Dedifferentiated amniotic fluid mesenchymal stem cell (primary cell): Measurements from ENCODE around the gene PIWIL1.

ENCODE experiments used
- DNase-seq: peaks from one replicate; pipeline ENCODE4 v3.0.0-alpha.2; 2016; ENCODE audit errors: extremely low spot score

Gene PIWIL1

GRCh38 chr12:130336723-130337487, 782 bp upstream of the PIWIL1 start:
- DNase-seq = no peak

DNA sequence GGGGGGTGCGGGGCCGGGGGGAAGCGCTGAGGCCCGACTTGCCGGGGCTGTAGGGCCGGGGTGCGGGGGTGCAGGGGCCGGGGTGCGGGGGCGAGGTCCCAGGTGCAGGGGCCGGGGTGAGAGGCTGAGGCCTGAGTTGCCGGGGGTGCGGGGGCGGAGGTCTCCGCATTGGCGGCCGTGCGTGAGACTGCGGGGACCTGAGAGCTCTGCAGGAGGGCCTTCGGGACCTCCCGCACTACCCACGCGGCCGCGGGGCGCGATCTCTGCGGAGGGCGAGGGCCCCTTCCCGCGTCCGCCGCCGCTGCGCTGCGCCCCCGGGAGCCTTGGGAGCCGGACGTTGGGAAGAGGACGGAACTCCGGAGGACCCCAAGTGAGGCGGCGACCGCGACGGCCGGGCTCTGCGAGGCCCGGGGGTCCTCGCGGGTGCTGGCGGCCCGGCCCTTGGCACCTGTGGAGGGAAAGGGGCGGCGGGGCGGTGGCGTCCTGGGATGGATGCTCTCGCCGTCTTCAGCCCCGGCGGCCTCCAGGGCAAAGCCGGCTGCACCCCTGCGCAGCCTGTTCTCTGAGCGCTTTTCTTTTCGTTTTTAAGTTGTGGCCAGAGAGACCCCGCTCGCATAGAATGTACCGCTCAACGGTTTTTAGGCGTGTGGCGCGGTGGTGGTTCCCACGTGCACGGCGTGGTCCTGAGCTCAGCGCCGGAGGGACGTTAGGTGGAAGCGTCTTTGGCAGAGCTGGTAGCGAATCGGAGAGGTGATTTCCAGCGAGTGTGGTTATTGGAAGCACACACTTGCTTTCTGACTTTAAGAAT, 1.3 kb downstream of the PIWIL1 start:
- no peak for DNase-seq

- DNase-seq = no peak
Observed at GRCh38 chr12:130339951-130340350, 2.3 kb downstream of the PIWIL1 start.

DNA sequence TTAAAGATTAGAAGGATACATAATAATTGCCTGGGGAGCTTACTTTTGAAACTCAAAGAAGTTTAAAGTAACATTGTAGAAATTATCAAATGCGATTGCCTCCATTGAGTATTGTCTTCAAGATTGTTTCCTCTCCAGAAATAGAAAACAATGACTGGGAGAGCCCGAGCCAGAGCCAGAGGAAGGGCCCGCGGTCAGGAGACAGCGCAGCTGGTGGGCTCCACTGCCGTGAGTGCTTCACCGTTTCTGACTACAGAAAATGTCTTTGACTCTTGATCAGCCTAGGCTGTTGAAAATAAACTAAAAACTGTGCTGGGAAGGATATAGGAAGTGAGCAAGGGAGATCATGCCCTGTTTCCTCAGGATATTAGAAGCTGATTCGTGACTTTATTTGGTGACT, 4.8 kb downstream of the PIWIL1 start:
- DNase-seq = no peak

DNA sequence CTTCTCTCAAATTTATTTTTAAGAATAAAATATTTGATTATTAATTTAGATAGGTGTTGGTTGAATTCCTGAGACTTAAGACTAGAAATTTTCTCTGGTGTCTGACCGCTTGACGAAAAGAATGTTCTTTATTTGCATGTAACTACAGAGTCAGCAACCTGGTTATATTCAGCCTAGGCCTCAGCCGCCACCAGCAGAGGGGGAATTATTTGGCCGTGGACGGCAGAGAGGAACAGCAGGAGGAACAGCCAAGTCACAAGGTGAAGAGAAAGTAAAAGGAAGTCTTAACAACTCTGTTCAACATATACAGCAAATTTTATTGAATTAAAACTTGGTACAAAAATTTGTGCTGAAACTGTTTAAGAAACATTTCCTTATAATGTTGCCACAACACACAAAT, 5.2 kb downstream of the PIWIL1 start:
- no peak for DNase-seq

DNA sequence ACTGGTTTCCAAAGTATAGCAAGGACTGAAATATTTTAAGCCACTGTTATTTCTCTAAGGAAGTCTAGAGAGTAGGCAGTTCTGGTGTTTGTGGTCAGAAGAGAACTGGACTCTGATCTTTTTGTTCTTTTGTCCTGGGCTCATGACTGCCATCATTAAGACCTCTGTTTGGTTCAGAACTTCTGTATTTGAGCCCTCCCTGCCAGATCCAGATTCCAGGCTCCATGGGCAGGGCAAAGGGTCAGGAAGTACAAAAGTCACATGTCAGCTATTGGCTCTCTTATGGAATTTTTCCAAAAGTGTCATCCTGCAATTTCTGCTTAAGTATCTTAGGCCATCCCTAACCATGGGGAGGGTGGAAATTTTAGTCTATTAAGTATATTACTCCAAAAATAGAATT, 6.8 kb downstream of the PIWIL1 start:
- DNase-seq = no peak

GRCh38 chr12:130345292-130345691, 7.6 kb downstream of the PIWIL1 start:
- DNase-seq = no peak

GRCh38 chr12:130347588-130347987, 9.9 kb downstream of the PIWIL1 start:
- DNase-seq = no peak

DNA sequence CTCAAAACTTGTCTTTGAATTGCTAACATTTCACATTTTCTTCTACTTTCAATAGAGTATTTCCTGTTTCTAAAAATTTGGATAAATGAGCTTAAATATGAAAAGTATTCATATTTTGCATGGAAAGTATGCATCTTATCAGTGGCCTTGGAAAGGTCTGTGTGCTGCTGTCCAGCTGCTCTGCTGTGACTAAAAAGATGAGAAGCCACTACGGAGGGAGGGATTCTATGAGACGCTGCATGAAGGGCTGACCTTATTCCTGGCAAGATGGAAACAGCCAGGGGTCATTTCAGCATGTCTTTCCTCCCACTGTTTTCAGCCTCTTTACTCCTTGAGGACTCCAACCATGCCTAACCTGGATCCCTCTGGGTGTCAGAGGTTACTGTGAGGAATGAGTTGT, 13.0 kb downstream of the PIWIL1 start:
- no peak for DNase-seq

DNA sequence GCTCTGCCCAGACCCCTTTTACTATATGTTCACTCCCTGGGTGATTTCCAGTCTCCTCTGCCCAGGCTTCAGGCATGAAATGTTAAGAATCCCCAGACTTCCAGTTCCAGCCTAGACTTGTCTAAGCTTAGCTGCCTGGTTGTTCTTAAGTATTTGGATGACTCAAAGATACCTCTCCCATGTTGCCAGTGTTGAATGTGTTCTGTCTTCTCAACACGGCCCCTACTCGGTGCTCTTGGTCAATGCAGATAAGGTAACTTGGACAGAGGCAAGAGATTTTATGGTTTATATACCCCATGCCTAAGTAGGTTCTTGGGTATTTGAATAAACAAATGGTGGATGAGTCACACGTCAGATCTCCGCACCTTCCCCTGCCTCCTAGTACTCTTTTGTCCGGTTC, 13.6 kb downstream of the PIWIL1 start:
- DNase-seq = no peak

- no peak for DNase-seq
Observed at GRCh38 chr12:130353081-130353480, 15.4 kb downstream of the PIWIL1 start.

DNA sequence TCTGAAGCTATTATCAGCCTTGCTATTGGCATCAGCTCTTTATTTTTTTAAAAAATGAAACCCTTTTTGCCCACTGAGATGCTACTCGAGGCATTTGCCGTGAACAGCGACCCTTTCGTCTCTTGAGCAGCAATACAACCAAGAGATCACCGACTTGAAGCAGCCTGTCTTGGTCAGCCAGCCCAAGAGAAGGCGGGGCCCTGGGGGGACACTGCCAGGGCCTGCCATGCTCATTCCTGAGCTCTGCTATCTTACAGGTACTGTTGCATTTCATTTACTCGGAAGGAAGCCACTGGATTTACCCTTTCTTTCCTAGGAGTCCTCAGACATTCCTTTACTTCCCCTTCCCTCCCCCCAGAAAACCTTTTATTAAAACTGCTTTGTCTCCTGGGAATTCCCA, 16.7 kb downstream of the PIWIL1 start:
- no peak for DNase-seq

DNA sequence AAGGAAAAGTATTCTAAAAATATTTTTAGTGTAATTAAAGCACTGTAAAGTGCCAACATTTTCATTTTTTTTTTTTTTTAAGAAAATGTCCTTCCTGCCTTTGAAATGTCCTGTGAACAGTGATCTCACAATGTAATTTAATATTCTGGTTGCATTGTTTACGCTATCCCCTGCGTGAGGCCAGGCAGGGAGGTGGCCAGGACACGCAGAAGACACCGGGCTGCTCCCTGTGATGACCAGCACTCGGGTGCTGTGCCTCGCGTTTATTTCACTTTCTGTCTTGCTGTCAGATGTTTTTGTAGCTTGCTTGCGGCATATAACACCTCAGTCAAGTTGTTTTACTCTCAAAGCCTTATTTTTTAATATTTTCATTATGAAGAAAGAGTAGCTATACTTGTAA, 18.5 kb downstream of the PIWIL1 start:
- no peak for DNase-seq

DNA sequence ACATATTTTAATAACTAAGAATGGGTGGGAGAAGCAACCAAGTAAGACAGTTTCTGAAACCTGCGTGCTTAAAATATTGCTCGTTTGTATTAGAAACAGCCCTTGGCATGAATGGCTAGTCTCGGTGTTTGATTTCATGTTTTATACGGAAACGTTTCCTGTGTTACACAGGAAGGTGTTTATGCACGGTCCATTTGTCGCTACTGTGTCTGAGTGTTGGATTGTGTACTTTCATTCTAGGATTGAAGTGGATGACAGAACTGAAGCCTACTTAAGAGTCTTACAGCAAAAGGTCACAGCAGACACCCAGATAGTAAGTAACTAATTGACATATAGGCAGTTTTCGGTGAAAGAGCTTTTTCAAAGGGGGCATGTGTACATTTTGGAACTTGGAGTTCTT, 19.6 kb downstream of the PIWIL1 start:
- DNase-seq = no peak

DNA sequence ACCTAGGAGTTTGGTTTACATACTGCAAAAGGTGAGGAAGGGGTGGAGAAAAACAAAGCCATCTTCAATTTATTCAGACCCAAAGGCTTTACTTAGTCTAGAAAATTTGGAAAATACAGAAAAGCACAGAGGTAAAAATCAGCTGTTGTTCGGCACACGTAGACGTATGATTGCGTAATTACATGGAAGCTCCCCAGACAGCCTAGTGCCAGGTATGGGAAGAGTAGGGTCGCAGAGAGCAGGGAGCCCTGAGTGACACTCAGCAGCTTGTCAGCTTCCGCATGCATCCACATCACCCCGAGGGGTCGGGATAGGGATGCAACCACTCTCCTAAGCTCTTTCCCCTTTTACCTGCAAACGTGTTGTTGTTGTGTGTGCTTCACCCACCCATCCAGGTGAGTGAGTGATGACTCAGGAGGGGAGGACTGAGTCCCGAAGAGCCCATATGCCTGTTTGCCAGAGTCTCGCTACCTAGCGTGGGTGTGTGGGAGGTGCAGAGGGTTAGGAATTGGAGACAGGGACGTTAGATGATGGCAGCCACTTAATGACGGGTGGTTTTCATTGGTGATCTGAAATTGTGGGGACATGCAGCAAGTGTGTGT, 20.1 kb downstream of the PIWIL1 start:
- DNase-seq = no peak

DNA sequence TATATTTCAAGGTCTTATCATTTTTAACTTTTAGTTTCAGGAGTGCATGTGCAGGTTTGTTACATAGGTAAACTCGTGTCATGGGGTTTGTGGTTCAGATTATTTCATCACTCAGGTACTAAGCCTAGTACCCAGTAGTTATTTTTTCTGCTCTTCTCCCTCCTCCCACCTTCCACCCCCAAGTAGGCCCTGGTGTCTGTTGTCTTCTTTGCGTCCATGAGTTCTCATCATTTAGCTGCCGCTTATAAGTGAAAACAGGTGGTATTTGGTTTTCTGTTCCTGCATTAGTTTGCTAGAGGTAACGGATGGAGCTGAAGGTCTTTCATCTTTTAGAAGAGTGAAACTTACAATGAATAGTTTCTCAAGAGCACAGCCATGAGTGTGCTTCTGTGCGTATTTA, 24.4 kb downstream of the PIWIL1 start:
- no peak for DNase-seq

DNA sequence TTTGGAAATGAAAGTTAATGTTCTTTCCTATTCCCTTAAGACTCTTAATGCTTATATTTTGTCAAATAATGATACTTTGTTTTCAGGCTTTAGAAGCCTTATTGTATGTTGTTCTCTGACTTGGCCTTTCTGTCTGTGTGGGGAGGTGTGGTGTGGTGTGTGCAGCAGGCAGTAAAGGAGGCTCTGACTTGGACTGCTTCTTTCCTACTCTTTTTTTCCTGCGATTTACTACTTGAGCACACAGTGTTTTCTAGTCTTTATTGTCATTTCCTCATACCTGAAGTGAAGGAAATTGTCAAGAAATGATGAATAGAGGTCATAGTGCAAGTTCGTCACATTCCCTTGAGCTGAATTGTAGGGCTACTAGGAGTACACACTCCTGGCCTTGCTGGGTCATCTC, 26.9 kb downstream of the PIWIL1 start:
- no peak for DNase-seq

DNA sequence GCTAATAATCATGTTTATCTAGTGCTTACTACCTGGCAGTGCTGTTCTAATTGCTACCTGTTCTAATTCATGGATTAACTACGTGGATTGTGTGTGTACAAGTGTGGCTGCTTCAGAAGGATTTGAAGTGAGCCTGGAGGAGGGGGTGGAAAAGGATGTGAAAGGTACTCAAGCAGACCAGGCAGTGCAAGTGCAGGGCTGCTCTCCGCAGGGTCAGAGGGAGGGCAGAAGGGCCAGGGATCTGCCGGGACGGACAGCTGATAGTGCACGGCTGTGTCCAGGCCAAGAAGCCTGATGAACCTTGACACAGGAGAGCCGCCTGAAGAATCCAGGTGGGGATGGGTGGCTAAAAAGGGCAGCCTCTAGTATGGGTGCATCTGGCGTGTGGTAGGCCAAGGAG, 28.5 kb downstream of the PIWIL1 start:
- no peak for DNase-seq

GRCh38 chr12:130367003-130367402, 29.3 kb downstream of the PIWIL1 start:
- DNase-seq = no peak

DNA sequence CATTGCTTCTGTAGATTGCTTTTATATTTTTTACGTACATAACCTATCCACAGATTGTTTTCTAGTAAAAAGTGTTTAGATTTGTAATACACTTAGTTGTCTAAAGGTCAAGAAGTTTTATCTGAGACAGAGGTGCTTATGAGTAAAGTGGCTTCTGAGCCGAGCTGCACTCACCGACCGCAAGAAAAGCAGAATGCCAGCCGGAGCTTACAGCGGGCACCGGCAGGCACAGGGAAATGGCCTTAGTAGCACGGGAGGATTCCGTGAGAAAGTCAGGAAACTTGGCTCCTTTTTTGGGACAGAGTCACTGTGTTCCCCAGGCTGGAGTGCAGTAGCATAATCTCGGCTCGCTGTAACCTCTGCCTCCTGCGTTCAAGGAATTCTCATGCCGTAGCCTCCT, 29.8 kb downstream of the PIWIL1 start:
- no peak for DNase-seq

DNA sequence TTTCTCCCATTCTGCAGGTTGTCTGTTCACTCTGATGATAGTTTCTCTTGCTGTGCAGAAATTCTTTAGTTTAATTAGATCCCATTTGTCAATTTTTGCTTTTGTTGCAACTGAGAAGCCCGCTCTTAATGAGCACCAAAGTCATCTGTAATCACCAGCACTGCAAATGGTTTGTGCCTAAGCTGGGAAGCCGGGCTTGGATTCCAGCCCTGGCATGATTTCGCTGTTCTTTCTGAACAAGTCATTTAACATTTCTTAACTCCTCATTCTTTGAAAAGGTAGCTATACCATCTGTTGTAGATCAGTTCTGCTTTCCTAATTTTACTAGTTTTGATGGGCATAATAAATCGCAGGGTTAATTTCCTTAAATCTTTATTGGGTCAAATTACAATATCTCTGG, 32.1 kb downstream of the PIWIL1 start:
- DNase-seq = no peak

GRCh38 chr12:130371296-130371695, 33.6 kb downstream of the PIWIL1 start:
- no peak for DNase-seq

DNA sequence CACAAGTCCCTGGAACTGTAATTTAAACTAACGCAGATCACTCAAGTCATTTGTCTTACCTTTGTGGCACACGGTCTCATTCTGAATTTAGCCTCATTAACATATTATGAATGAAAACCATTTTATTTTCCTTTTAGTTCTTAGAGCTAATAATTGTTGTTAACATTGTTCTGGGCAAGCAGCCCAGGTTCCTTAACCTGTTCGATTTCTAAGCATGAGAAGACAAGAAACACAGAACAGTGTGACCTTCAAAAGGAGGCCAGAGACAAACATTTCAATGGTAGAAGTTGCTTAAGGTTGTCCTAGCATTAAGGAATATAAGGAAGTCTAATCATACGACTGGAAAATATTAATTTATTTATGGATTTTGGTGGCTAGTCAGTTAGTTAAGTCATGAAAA, 35.2 kb downstream of the PIWIL1 start:
- no peak for DNase-seq
